GM18907 (cell line): Measurements from ENCODE around the gene LCMT1.
"Not testable (repeated sequence)": the region's sequence is repeated elsewhere in the genome, so short reads cannot be mapped to it uniquely, and the experiment has no call there.

Experiments used
- ATAC-seq: cut with Tn5 transposase; IDR thresholded peaks from one replicate; pipeline ENCODE4 v1.9.1; 2021; ENCODE audit warnings: mild to moderate bottlenecking, moderate library complexity; ENCODE audit not compliant: unreplicated experiment

LCMT1 gene

DNA sequence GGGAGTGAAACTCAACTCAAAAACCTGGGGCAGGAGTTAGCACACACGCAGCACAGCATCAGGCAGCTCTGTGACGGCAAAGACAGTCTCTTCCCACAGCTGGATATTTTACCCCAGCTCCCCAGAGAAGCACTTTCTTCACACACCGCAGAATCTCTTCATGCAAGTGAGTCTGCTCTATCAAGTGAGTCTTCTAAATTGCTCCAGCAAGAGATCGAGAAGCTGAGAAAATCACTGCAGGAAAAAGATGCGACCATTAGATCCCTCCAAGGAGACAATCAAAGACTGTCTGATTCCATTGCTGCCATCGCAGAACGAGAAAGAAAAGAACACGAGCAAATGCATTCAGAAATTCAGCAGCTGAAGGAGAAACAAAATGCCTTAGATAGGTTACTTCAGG is 16.9 kb upstream of the LCMT1 start:
- no peak for ATAC-seq

DNA sequence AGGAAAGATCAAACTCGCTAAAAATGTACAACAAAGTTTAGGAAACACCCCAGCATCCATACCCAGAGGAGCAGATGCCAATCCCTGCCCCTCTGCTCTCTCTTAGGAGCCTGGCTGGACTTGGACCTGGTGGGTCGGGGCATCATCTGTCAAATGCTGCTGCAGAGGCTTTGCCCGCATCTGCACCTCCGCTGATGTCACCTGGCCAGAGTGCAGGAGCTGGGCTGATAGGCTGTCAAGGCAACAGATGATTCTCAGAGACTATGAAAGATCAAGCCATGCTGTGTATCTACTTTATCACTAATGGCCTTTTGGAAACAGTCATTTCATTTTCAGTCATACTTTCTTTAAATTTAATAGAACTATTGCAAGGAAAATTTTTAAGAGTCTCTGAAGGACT is 15.9 kb upstream of the LCMT1 start:
- no peak for ATAC-seq

DNA sequence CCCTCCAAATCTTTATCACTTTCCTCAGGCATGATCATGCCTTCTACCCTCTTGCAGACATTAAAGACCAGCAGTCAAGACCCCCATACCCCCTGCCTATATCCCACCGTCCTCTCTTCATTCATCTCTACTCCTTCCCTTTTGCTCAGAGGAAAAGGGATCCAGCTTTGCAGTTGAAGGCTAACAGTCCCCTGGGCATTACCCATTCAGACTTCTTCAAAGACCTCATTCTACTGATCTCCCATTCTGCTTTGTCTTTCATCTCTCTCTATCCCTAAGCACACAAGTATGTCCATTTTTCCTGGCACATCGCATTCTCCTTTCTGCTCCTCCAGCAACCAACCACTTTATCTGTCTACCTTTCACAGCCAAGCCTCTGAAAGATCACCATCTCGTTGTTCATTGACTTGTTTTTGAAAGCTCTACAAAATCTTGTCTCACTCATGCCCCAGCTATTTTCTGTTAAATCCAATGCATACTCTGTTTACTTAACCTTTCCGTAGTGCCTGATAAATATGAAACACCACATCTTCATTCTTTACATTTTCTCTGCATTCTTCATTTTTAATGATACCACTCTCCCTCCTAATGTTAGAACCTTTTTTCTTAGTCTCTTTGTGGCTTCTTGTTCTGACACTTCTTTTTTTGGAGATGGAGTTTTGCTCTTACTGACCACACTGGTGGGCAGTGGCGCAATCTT is 14.1 kb upstream of the LCMT1 start:
- no peak for ATAC-seq

DNA sequence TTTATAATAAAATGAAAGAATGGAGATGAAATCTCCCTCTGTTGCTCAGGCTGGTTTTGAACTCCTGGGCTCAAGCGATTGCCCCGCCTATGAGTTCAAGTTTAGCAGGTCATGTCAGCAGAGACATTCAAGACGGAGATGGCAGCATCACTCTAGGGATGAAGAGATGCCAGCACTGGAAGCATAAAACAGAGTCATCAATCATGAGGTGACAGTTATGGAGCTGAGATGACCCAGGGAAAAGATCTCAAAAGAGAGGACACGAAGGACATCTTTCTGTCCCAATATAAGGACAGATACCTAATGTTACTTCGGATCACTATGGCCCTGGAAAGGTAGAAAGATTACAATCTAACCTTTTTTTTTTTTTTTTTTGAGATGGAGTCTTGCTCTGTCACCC is 11.0 kb upstream of the LCMT1 start:
- no peak for ATAC-seq

DNA sequence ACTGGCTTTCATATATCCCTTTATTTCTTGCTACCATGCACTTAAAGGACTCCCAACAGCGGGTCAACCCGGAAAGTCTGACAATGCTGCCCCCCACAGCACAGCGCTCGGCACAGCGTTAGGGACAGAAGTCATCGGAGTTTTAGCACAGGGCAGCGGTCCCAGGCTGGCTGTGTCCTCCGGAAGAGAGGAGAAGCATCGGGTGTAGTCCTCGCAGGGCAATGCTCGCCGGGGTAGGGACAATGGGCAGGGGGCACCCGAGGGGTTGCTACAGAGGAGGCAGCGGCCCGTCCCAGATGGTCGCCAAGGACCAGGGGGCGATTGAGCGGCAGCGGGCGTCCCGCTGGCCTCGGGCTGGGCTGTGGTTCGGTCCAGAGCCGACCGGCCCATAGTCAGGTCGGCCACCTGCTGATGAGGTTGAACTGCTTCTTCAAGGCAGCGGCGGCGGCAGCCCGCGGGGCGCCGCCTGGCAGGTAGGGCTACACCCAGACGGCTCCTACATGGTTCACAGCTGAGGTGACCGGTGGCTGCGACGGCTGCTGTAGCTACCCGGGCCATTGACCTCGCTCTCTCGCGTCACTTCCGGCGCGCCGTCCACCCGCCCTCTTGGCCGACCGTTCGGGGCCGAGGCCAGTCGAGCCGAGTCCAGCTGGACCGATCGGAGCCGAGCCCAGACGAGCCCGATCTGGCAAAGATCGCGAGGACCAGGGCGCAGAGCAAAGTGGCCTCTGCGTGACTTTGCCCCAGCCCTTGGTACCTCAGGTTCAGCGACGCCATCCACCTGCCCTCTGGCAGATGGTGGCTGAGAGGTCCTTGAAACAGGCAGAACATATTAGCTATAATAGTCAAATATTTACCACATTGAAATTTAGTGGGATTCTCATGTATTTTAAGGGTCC is 4.7 kb upstream of the LCMT1 start:
- ATAC-seq: peak; percentile 47

DNA sequence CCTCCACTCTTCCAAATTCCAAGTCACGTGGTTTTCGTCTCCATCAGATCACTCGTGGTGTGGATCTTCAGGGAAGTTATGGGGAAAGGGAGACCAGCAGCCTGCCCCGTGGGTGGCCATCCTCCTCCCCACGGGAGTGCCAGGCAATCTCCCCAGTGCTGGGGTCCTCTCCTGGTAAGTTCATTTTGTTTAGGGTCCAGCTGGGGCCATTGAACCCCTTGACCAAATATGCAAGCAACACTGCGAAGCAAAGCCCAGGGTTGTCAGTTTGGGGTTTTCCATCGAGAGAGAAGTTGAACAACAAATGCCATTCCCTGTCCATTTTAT is 4.1 kb upstream of the LCMT1 start:
- no peak for ATAC-seq

DNA sequence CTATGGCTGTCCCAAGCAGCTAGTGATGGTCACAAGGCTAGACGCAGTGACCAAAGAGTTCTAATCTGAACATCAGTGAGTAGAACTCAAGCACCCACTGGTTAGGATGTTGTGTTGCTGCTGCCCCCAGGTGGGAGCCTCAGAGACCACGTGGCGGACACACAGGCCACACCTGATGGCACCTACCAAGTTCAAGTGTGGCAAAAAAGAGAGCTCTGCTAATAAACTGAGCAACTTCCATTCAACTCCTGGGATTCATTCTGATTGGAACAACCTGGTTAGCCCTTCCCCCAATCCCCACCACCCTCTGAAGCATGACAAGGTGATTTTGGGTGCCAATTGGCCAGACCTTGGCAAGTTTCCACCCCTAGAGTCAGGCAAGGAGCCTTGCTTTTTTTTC is 3.5 kb upstream of the LCMT1 start:
- ATAC-seq: no peak

DNA sequence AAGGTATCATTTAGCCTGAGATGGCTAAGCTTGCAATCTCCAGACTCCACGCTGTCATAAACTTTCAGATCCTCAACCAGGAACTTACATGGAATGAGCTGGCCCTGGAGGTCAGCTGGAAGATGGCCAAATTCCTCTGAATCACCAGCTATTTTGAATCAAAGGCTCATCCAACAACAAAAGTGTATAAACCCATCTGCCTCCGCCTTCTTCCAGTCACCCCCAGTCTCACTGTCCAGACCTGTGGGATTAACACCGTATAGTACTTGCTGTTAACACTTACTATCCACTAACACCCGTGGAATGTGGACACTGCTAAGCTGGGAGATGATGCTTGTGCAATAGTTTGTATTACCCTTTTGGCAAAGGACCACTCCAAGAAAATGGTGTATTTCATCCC is 1.9 kb upstream of the LCMT1 start:
- no peak for ATAC-seq

DNA sequence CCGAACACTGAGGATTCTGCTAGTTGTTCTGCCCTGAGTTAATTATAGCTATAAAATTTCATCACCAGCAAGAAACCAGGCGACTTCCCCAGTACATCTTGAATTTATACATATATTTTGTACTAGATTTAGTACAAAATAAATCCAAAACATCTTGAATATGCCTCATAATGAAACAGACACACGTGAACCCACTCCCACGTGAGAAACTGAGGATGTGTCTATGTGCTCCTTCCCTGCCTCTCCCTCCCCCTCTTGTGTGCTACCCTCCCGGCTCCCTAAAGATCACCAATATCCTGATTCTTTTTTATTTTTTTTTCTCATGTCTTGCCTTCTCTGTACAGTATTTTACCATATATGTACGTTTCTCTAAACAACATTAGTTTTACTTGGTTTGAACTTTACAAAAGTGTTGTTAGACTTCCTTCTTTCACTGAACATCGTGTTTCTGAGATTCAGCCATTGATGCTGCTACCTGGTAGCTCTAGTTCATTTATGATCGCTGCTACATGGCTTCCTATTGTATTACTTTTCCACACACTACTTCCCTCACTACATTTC is 1.1 kb upstream of the LCMT1 start:
- ATAC-seq: no peak

DNA sequence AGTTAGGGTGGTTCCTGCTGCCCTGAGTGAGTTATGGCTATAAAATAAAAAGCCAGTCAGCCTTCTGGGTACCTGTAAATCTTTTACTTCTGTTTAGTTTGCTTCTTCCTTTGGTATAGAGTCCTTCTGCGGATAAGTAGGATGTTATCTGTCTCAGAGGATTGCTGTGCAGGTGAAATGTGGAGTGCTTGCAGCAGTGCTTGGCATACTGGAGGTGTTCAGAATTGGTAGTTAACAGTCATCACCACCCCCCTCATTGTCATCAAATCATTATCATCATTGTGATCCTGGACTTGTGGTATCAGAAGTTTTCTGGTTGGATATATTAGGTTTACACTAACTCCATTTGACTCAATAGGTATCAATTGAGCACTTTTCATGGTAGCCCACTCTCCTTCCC is 2.6 kb downstream of the LCMT1 start:
- ATAC-seq: no peak

DNA sequence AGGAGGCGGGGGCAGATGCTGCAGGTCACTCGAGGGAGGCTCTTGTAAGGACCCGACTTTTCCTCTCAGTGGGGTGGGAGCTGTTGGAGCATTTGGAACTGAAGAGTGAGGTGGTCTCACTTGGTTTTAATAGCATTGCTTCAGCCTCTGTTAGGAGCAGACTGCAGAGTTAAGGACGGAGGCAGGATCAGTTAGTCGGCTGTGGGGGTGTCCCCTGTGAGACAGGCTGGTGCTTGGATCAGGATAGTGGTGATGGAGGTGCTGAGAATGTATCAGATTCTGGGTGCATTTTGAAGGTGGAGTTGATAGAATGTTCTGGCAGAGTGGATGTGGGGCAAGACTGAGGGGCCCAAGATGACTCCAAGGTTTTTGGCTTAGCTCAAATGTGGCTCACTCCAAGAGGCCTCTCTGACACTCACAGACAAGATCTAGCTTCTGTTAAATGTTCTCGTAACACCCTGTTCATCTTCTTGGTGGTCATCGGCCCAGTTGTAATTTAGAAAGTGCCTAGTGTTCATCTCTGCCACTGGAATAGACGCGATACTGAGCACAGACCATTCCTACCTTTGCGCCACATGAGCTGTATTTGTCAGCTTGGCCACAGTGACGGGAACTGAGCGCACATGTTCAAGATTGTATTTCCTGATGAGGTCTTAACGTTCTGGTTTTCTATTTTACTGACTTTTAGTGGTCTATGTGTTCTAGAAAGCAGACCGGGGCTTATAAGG is 7.5 kb downstream of the LCMT1 start:
- no peak for ATAC-seq

DNA sequence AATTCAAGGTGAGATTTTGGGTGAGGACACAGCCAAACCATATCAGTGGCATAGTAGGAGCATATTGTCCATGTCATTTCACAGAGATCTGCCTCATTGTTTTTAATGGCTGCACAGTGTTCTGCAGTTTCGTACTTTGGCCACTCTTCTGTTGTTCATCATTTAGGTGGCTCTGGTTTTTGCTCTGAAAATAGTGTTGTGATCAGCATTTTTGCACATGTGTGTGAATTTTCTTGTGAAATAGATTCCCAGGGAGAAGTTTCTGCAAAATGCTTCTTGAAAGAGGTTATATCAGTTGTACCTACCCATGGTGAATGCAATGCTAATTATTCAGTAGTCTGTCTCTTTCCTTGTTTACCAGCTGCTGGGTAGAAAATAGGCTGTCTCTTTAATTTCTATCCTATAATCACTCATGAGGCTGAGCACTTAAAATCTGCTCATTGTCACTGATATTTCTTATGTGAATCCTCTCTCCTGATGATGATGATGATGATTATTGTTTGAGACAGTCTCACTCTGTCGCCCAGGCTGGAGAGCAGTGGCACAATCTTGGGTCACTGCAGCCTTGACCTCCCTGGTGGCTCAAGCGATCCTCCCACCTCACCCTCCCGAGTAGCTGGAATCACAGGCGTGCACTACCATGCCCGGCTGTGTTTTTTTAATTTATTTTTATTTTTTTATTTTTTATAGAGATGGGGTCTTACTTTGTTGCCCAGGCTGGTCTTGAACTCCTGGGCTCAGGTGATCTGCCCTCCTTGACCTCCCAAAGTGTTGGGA is 10.5 kb downstream of the LCMT1 start:
- ATAC-seq: no peak

DNA sequence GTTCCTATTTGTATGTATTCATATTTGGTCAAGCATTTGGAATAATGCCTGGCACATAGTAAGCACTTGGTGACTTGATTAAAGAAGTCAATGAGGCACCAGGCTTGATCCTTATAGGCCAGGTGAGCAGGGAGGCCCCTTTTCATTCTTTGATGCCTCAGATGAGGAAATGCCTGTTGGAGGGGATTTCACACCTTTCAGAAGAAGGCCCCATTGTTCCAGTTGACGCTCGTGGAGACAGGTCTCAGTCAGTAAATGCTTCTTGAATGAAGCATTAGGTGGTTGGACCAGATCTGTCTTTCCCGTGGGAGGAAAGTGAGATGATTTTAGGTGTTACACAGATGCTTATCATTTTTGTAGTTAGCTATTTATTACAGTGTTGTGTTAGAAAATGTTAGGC is 13.0 kb downstream of the LCMT1 start:
- ATAC-seq: no peak

DNA sequence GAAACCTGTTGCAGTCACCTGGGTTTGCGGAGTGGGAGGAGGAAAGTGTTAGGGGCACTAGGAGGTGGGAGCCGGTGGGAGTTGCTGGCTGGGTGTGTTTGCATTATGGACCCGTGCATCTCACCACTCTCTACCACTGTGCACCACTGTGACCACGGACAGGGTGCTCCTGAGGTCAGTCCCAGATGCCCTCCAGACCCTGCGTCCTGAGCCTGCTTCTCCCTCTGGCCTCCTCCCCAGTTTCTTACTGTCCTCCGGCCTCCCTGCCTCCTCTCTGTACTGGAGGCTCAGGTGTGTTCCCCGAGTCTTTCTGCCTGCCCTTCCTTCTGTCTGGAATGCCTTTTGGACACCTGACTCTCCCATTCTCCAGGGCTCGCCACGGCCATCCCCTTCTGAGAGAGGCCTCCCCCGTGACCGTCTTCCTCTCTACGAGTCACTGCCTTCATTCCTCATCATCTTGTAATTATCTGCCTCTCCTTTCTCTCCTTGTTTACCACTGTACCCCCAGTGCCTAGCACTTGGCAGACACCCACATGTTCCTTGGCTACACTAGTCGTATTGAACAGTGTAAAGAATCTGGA is 14.6 kb downstream of the LCMT1 start:
- not testable (repeated sequence) for ATAC-seq

DNA sequence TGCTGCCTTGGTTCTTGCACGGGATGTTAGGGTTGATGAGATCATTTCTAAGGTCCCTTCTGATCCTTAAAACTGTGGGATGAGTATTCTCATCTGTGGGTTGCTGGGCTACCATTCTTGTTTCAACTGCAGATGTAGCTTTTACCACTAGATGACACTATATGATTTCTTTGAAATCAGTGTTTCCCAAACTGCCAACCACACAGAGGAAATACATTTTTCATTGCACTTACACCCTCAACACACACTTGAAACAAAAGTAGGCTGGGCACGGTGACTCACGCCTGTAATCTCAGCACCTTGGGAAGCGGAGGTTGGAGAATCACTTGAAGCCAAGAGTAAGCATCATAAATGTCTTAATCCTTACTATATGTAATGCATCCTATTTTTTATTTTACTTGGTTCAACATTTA is 15.3 kb downstream of the LCMT1 start:
- no peak for ATAC-seq

DNA sequence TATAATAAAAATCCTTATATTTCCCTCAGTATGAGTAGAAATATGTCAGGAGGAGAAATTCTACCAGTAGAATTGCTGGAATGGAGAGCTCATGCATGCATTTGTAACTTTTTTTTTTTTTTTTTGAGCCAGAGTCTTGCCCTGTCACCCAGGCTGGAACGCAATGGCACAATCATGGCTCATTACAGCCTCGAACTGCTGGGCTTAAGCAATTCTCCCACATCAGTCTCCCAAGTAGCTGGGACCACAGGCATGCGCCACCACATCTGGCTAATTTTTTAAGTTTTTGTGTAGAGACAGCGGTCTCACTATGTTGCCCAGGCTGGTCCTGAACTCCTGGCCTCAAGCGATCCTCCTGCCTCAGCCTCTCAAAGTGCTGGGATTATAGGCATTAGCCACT is 21.2 kb downstream of the LCMT1 start:
- ATAC-seq: not testable (repeated sequence)

DNA sequence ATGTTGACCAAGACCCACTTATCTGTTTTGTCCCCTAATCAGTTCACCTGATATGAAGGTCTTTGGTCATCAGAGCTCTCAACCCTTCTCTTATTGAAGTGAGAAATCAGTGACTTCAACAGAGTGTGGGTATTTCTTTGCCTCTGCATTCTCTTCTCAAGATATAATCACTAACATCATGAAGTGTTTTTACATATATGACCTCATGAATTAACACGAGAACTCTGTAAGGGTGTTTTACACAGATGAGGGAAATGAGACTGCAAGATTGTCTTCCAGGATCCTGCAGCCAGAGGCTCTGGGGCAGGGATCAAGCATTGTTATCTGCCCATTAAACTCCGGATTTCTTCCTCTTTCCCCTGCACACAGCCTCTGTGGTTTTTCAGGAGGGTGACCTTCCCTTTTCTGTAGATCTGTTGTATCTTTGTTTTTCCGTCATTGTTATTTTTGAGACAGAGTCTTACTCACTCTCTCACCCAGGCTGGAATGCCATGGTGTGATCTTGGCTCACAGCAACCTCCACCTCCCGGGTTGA is 22.7 kb downstream of the LCMT1 start:
- no peak for ATAC-seq

DNA sequence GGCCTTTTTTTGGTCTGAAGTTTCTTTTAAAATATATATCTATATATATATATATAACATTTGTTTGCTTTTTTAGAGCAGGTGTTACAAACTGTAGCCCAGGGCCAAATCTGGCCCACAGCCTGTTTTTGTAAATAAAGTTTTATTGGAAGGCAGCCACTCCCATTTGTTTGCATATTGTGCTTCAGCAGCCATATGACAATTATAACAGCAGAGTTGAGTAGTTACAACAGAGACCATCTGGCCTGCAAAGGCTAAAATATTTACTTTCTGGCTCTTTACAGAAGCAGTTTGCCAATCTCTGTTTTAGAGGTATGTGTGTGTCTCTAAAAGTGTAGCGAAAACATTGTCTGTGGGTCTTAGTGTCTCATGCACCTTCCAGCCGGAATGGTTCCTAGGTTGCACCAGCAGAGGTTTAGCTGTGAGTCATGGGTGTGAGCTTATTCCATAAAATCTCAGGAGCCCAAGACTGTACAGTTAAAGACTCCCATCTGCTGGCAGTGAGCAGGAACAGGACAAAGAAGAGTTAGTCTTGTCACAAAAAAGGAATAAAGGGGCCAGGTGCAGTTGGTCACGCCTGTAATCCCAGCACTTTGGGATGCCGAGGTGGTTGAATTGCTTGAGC is 23.8 kb downstream of the LCMT1 start:
- no peak for ATAC-seq

DNA sequence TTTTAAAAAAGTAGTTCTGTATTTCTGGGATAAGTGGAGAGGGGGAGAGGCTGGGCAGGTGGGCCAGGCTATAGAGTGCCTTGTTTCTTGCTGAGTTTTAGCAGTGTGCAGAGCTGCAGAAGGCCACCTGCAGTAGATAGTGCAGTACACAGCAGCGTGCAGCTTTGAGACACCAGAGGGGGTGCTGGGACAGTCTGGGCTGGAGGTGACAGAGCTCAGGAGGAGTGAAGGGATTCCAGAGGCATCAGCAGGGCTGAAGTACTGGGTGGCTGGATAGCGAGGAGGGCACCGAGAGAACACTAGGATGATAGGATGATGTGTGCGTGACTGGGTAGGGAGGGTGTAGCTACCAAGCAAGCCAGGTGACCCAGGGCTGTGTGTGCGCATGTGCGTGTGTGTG is 26.6 kb downstream of the LCMT1 start:
- no peak for ATAC-seq

DNA sequence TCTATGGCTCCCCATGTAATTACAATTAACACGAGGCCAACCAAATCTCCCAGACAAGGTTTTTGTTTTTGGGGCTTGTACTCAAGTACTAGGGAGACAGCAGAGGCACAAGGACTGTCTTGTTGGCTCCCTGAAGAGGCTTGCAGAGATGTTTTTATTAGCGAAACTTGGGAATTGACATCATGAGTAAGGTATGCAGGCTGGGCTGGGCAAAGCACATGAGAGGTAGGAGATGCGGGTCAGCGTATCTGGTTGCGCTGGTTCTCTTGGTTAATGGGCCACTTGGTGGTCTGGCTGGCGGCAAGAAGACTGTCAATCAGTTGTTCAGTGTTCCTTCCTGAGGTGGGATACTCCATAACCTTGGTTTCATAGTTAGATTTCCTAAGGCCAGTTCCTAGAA is 28.9 kb downstream of the LCMT1 start:
- no peak for ATAC-seq
